Measurements from ENCODE around the gene FBXO31.

The FBXO31 gene

DNA sequence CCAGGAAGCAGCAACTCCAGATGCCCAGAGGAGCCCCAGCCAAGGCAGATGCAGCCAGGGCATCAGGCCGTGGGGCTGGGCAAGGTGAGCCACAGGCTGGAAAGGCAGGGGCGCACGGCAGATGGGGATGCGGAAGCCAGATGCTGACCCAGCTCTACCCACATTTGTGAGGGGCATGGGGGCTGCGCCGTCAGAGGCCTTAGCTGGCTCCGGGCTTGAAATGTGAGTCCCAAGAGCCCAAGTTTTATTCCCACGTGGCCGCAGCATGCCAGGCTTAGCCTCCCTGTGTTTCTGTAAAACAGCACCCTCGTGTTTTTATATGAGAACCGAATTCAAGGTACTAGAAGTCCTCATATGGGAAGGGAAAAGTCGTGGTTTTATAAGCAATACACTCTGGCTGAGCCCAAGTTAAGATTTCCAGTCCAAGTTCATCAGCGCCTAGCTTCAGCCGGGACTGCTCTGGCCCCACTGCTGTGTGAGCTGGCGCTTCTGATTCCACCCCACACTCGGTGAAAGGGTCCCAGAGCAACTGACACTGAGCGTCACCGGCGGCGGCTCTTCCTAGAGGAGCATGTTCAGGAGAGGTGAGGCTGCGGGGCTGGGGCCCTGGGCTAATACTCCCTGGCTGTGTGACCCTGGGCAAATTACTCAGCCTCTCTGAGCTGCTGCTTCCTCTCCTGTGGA, 59.7 kb downstream of the FBXO31 start:
- H3K36me3 ChIP-seq (ENCODE audit: low read depth), result peaks cover 2% of the 10 kb centered on the region
- H3K9me3 ChIP-seq (ENCODE audit: severe bottlenecking), result no peaks in the 10 kb centered on the region
- no peak for ATAC-seq (ENCODE audit: low read depth)
- H3K4me1 ChIP-seq (ENCODE audit: insufficient read depth, poor library complexity, severe bottlenecking), result no peaks in the 10 kb centered on the region
- H3K4me3 ChIP-seq (ENCODE audit: severe bottlenecking), result no peak overlapping the region
- no peak overlapping the region for H3K27ac ChIP-seq (ENCODE audit: poor library complexity, severe bottlenecking)
- peak; percentile 53 for DNase-seq (ENCODE audit: low spot score)
- TF ChIP-seq, protein P1, sequence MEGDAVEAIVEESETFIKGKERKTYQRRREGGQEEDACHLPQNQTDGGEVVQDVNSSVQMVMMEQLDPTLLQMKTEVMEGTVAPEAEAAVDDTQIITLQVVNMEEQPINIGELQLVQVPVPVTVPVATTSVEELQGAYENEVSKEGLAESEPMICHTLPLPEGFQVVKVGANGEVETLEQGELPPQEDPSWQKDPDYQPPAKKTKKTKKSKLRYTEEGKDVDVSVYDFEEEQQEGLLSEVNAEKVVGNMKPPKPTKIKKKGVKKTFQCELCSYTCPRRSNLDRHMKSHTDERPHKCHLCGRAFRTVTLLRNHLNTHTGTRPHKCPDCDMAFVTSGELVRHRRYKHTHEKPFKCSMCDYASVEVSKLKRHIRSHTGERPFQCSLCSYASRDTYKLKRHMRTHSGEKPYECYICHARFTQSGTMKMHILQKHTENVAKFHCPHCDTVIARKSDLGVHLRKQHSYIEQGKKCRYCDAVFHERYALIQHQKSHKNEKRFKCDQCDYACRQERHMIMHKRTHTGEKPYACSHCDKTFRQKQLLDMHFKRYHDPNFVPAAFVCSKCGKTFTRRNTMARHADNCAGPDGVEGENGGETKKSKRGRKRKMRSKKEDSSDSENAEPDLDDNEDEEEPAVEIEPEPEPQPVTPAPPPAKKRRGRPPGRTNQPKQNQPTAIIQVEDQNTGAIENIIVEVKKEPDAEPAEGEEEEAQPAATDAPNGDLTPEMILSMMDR (IDR thresholded peaks at IDR 0.05; ENCODE audit: poor library complexity, severe bottlenecking), result no peak
- no peaks in the 10 kb centered on the region for H3K27me3 ChIP-seq (ENCODE audit: insufficient read depth, poor library complexity, severe bottlenecking)

GRCh38 chr16:87322833-87323726, 60.5 kb downstream of the FBXO31 start:
- H3K27ac ChIP-seq (ENCODE audit: poor library complexity, severe bottlenecking), result no peak overlapping the region
- peaks cover 6% of the 10 kb centered on the region for H3K36me3 ChIP-seq (ENCODE audit: low read depth)
- H3K9me3 ChIP-seq (ENCODE audit: severe bottlenecking), result no peaks in the 10 kb centered on the region
- DNase-seq (ENCODE audit: low spot score), result peak; percentile 62
- H3K4me3 ChIP-seq (ENCODE audit: severe bottlenecking), result no peak overlapping the region
- no peak for ATAC-seq (ENCODE audit: low read depth)
- no peaks in the 10 kb centered on the region for H3K27me3 ChIP-seq (ENCODE audit: insufficient read depth, poor library complexity, severe bottlenecking)
- peaks cover 8% of the 10 kb centered on the region for H3K4me1 ChIP-seq (ENCODE audit: insufficient read depth, poor library complexity, severe bottlenecking)
- TF ChIP-seq, protein P1 (IDR thresholded peaks at IDR 0.05; ENCODE audit: poor library complexity, severe bottlenecking), result no peak

GRCh38 chr16:87322360-87322759, 61.2 kb downstream of the FBXO31 start:
- TF ChIP-seq, protein P1 (IDR thresholded peaks at IDR 0.05; ENCODE audit: poor library complexity, severe bottlenecking), result no peak
- H3K4me1 ChIP-seq (ENCODE audit: insufficient read depth, poor library complexity, severe bottlenecking), result peaks cover 9% of the 10 kb centered on the region
- no peaks in the 10 kb centered on the region for H3K27me3 ChIP-seq (ENCODE audit: insufficient read depth, poor library complexity, severe bottlenecking)
- ATAC-seq (ENCODE audit: low read depth) (no peak), DNase-seq (ENCODE audit: low spot score) (peak; percentile 50)
- no peak overlapping the region for H3K4me3 ChIP-seq (ENCODE audit: severe bottlenecking)
- H3K9me3 ChIP-seq (ENCODE audit: severe bottlenecking), result no peaks in the 10 kb centered on the region
- H3K36me3 ChIP-seq (ENCODE audit: low read depth), result peaks cover 6% of the 10 kb centered on the region
- H3K27ac ChIP-seq (ENCODE audit: poor library complexity, severe bottlenecking), result no peak overlapping the region

DNA sequence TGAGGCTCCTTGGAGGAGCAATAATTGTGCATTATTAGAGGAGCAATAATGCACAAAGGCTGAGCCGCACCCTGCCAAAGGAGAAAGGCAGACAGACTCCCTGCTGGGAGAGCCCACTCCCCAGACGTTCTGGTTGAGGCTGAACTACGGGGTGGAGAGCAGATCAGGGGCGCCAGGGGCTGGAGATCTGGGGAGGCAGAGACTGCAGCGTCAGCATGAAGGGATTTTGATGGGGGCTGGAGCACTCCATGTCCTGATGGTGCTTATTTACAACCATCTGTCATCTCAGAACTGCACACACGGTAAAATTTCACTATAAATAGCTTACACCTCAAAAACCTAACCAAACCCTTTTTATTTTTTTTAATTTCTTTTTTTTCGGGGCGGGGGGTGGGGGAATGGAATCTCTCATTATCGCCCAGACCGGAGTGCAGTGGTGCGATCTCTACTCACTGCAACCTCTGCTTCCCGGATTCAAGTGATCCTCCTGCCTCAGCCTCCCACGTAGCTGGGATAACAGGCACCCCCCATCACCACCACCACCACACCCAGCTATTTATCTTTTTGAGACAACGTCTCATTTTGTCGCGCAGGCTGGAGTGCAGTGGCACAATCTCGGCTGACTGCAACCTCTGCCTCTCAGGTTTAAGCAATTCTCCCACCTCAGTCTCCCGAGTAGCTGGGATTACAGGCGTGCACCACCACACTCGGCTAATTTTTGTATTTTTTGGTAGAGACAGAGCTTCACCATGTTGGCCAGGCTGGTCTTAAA, 62.1 kb downstream of the FBXO31 start:
- H3K4me3 ChIP-seq (ENCODE audit: severe bottlenecking), result no peak overlapping the region
- TF ChIP-seq, protein P1 (IDR thresholded peaks at IDR 0.05; ENCODE audit: poor library complexity, severe bottlenecking), result no peak
- H3K4me1 ChIP-seq (ENCODE audit: insufficient read depth, poor library complexity, severe bottlenecking), result peaks cover 9% of the 10 kb centered on the region
- no peaks in the 10 kb centered on the region for H3K9me3 ChIP-seq (ENCODE audit: severe bottlenecking)
- H3K36me3 ChIP-seq (ENCODE audit: low read depth), result peaks cover 6% of the 10 kb centered on the region
- ATAC-seq (ENCODE audit: low read depth) (no peak), DNase-seq (ENCODE audit: low spot score) (no peak)
- no peaks in the 10 kb centered on the region for H3K27me3 ChIP-seq (ENCODE audit: insufficient read depth, poor library complexity, severe bottlenecking)
- H3K27ac ChIP-seq (ENCODE audit: poor library complexity, severe bottlenecking), result no peak overlapping the region
